HG03097 (cell line): Measurements from ENCODE around the gene TEC.
A peak's percentile ranks its signal among the peaks of the same experiment; 100 is the strongest.
"Not testable (repeated sequence)": the region's sequence is repeated elsewhere in the genome, so short reads cannot be mapped to it uniquely, and the experiment has no call there.

Source experiments
- ATAC-seq: cut with Tn5 transposase; IDR thresholded peaks from one replicate; pipeline ENCODE4 v1.9.1; 2021; ENCODE audit not compliant: unreplicated experiment, low FRiP score

Gene TEC

GRCh38 chr4:48203819-48204218, 65.8 kb downstream of the TEC start:
- peak; percentile 43 for ATAC-seq

GRCh38 chr4:48197643-48198237, 71.9 kb downstream of the TEC start:
- no peak for ATAC-seq

GRCh38 chr4:48196758-48197504, 72.7 kb downstream of the TEC start:
- peak; percentile 40 for ATAC-seq

DNA sequence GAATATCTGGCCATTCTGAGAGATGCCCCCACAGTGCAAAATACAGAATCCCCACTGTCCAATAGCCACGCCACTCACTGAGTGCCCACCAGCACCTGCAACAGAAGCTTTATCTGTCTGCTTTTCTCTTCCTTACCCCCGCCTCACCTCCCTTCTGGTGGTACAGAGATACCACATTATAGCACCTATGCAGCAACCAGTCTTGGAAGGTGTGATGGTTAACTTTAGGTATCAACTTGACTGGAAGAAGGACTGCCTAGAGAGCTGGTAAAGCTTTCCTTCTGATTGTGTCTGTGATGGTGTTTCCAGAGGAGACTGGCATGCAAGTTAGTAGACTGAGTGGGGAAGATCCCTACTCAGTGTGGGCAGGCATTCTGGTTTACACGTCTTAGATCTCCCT, 73.8 kb downstream of the TEC start:
- ATAC-seq = no peak

- ATAC-seq = no peak
These were observed 74.3 kb downstream of the TEC start for GRCh38 chr4:48195374-48195773.

GRCh38 chr4:48194971-48195370, 74.7 kb downstream of the TEC start:
- no peak for ATAC-seq

- ATAC-seq = no peak
These were observed 75.6 kb downstream of the TEC start for GRCh38 chr4:48193921-48194468.

DNA sequence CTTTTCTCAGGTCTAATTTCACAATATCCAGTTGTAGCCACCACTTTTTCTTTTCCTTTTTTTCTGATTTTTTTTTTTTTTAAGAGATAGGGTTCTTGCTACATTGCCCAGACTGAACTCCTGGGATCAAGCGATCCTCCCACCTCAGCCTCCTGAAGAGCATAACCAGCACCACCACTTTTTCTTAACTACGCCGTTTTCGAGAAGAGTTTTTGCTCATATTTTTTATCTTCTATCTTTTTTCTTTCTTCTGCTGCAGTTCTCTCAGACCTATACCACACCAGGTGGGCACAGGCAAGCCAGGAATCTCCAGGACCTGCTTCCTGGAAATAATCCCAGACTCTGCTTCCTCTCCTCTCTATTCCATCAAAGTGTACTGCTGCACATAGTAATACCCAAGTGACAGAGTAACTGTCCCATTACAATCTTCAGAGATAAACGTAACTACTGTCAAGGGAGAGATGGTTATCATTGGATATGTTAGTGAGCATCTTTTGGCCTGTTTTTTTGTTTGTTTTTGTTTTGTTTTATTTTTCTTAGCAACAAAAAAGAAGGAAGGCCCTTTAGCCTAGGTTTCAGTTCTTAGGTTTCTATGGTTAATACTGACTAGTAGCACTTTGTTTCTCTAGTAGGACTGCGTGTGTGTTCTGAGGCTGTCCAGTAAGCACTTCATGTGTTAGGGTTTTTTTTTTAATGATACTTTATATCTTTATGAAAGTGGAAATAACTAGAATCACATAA, 76.4 kb downstream of the TEC start:
- ATAC-seq = no peak

- no peak for ATAC-seq
These were observed 77.9 kb downstream of the TEC start for GRCh38 chr4:48191758-48192157.

- ATAC-seq = no peak
These were observed 78.8 kb downstream of the TEC start for GRCh38 chr4:48190839-48191238.

GRCh38 chr4:48189731-48190130, 79.9 kb downstream of the TEC start:
- no peak for ATAC-seq

DNA sequence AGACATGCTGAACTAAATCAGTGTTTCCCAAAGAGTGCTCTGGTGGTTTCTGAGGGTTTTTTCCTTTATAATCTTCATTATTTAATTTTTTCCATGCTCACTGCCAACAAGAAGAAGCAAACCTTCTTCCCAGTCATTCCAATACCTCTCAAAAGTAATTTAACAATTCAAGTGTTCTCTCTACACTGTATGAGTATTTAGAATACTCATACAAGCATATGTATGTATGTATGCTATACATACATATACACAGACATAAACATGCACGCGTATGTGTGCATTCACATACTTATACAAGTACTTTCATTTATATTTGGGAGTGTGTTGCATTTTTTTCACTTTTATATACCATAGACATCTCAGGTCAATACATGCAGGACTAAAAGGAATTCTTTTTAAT, 81.2 kb downstream of the TEC start:
- ATAC-seq = no peak

DNA sequence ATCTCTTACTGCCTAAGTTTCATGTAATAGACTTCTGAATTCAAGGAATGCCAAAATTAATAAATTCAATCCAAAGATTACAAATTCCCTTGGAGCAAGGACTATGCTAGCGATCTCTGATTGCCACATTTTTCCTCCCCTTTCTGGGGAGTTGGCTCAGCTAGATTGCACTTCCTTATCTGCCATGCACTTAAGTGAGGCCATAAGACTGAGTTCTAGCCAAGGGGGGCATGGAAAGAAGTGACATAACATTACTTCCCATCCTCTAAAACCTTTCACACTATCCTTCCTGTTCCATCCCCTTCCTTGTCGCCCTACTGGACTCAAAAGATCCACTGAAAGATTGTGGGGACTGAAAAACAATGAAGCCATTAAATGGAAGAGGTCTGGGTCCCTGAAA, 81.8 kb downstream of the TEC start:
- ATAC-seq = no peak

GRCh38 chr4:48187066-48187465, 82.6 kb downstream of the TEC start:
- not testable (repeated sequence) for ATAC-seq

- ATAC-seq = not testable (repeated sequence)
These were observed 83.2 kb downstream of the TEC start for GRCh38 chr4:48186394-48186793.

GRCh38 chr4:48184882-48185281, 84.8 kb downstream of the TEC start:
- ATAC-seq = no peak

GRCh38 chr4:48180234-48180633, 89.4 kb downstream of the TEC start:
- ATAC-seq = no peak

DNA sequence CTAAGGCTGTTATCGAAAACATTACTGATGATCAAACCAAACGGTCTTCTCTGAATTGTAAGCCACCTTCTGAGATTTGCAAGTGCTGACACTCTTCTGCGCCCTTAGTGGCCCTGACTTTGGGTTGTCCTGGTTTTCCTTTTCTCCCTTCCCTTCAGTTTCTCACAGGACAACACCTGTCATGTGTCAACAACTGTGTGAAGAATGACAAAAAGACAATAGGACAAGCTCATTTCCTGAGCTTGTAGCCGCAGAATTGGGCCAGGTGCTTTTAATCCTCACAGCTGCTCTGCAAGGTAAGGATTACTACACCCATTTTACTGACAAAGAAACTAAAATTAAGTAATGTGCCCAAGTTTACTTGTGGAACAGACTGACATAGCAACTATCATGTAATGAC, 90.7 kb downstream of the TEC start:
- ATAC-seq = no peak

- no peak for ATAC-seq
These were observed 93.8 kb downstream of the TEC start for GRCh38 chr4:48175806-48176205.

- no peak for ATAC-seq
These were observed 94.3 kb downstream of the TEC start for GRCh38 chr4:48175328-48175727.
